T-helper 17 cell (primary cell): ENCODE results near the gene EIF3L. TPM values are rescaled to one million over a fixed set of nuclear protein-coding genes. Genes with fewer than 3 reads are reported as not detected.
A peak's percentile ranks its signal among the peaks of the same experiment; 100 is the strongest.

Source experiments
- ATAC-seq: fragments of 150-1000 bp; cut with Tn5 transposase; 2 replicates; pipeline ENCODE4 v1.10.0; 2021; ENCODE audit warnings: mild to moderate bottlenecking, moderate library complexity
- DNase-seq, 3 donors: peaks; one replicate each; pipeline versions ENCODE4 v3.0.0 to v3.0.0-alpha.2; 2020 to 2021
- H3K9me3 ChIP-seq: one replicate; pipeline ENCODE4 v1.7.0; 2013; ENCODE audit warnings: low read length, mild to moderate bottlenecking; ENCODE audit not compliant: control insufficient read depth, poor library complexity, severe bottlenecking
- H3K27ac Mint-ChIP-seq: one replicate; pipeline ENCODE4 v1.8.0; 2022; ENCODE audit warnings: mild to moderate bottlenecking, moderate library complexity, mixed read lengths
- H3K27me3 Mint-ChIP-seq: one replicate; pipeline ENCODE4 v1.8.0; 2022; ENCODE audit warnings: mixed read lengths
- H3K36me3 Mint-ChIP-seq: one replicate; pipeline ENCODE4 v1.8.0; 2022; ENCODE audit warnings: low read depth, mixed read lengths
- H3K4me1 Mint-ChIP-seq: one replicate; pipeline ENCODE4 v1.8.0; 2022; ENCODE audit warnings: mild to moderate bottlenecking, mixed read lengths
- H3K4me3 Mint-ChIP-seq: one replicate; pipeline ENCODE4 v1.8.0; 2022; ENCODE audit warnings: mild to moderate bottlenecking, moderate library complexity, mixed read lengths
- total RNA-seq, 4 donors: library from RNA in 2 of 4; stranded (reverse) in 2 of 4; gene quantifications; one replicate each; pipeline ENCODE4 v1.2.3 and lab custom pipeline; 2022 to 2026

Gene EIF3L
- total RNA-seq, 2 donors from 2014 or later, result 517 to 546 TPM

DNA sequence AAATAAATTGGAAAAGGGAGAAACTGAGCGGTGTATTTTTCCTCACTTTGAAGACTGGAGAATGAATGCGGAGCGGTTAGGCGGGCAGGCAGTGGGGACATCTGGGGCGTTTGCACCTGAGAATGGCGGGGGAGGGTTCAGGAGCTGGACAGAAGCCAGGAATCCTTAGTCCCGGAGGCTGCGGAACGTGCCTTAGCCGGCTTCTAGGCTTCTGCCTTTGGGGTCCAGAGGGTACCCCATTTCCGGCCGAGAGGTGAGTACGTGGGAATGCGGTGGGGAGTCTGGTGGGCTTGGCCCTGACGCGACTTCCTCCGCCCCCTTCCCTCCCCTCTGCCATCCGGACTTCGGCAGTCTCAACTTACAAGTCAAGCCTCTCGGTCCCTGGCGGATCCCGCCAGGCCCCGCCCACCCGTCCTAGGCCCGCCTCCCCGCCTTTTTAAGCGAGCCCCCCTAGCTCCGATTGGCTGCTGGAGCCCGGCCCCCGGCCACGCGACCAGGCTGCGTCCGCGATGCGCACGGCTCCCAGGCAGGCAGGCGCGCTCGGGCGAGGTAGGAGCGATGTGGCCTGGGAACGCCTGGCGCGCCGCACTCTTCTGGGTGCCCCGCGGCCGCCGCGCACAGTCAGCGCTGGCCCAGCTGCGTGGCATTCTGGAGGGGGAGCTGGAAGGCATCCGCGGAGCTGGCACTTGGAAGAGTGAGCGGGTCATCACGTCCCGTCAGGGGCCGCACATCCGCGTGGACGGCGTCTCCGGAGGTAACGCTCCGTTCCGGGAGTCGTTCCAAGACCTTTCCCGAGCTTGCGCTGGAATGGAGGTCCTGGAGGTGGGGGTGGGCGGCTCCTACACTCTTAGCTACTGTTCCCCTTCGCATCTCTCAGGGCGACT is 41.6 kb upstream of the EIF3L start, which contains the start of gene GCAT:
GCAT (plus strand) TSS at position 525 of the 884 bp plus-strand sequence; CDS start at position 559, 34 bp downstream.
- ATAC-seq, result peak; percentile 93
- DNase-seq, result peak; percentile 61 to 78 (median 75)
- Mint-ChIP-seq H3K27ac (peak within 1 kb of the TSS; percentile 61), H3K27me3 (peaks cover 15% of the 10 kb centered on the region), H3K36me3 (peaks cover 4% of the 10 kb centered on the region), H3K4me1 (peaks cover 20% of the 10 kb centered on the region), H3K4me3 (peak within 1 kb of the TSS; percentile 84)
- no peaks in the 10 kb centered on the region for H3K9me3 ChIP-seq

DNA sequence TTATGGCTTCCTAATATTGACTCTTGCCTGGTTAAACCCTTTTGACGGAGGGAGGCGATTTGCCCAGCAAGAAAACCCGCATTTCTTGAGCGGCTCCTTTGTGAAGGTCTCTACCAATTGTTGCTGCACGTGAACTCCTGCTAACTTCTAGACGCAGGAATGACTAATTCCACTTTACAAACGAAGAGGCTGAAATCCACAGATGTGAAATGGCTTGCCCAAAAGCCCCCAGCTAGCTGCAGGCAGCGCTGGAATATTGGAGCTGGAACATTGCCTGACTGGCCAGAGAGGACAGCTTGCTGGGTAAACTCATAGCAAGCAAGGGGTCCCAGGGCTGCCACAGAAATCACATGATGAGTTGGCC is 40.9 kb upstream of the EIF3L start:
- Mint-ChIP-seq H3K36me3 (peaks cover 4% of the 10 kb centered on the region), H3K27ac (no peak overlapping the region), H3K4me1 (peaks cover 14% of the 10 kb centered on the region), H3K4me3 (peak overlapping the region; percentile 84), H3K27me3 (peaks cover 10% of the 10 kb centered on the region)
- no peaks in the 10 kb centered on the region for H3K9me3 ChIP-seq
- no peak for ATAC-seq
- no peak for DNase-seq

DNA sequence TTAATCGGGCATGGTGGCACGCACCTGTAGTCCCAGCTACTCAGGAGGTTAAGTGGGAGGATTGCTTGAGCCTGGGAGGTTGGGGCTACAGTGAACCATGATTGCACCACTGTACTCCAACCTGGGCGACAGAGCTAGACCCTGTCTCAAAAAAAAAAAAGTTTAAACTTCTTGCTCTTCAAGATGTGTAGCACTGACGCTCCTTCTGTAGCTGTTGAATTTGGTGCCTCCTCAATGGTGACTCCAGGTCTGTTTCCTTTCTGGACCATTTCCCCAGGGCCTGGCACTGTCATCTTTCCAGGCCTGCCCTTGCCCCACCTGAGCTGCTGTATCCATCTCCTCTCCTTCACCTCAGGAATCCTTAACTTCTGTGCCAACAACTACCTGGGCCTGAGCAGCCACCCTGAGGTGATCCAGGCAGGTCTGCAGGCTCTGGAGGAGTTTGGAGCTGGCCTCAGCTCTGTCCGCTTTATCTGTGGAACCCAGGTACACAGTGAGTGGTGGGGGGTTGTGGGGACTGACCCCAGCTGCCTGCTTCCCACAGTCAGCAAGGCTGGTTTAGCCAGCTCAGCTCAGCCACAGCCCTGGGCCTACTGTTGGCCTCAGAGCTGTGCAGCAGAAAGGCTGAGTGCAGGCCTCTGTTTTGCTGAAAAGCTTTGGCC is 39.4 kb upstream of the EIF3L start:
- H3K27me3 Mint-ChIP-seq, result peaks cover 10% of the 10 kb centered on the region
- no peak overlapping the region for H3K4me3 Mint-ChIP-seq
- H3K27ac Mint-ChIP-seq, result no peak overlapping the region
- peaks cover 13% of the 10 kb centered on the region for H3K4me1 Mint-ChIP-seq
- H3K36me3 Mint-ChIP-seq, result peaks cover 2% of the 10 kb centered on the region
- H3K9me3 ChIP-seq, result no peaks in the 10 kb centered on the region
- ATAC-seq (no peak), DNase-seq (no peak)

DNA sequence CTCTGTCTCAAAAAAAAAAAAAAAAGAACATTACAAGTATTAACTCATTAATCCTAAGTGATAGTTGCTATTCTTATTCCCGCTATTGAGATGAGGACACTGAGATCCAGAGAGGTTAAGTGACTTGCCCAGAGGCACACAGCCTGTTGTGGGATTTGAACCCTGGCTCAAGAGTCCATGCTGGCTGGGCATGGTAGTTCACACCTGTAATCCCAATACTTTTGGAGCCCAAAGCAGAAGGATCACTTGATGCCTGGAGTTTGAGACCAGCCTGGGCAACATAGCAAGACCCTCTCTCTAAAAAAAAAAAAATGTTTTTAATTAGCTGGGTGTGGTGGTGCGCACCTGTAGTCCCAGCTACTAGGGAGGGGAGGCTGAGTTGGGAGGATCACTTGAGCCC is 37.4 kb upstream of the EIF3L start:
- peaks cover 5% of the 10 kb centered on the region for H3K4me1 Mint-ChIP-seq
- no peaks in the 10 kb centered on the region for H3K9me3 ChIP-seq
- DNase-seq, result no peak
- no peak overlapping the region for H3K27ac Mint-ChIP-seq
- no peak overlapping the region for H3K4me3 Mint-ChIP-seq
- no peak for ATAC-seq
- no peaks in the 10 kb centered on the region for H3K27me3 Mint-ChIP-seq
- H3K36me3 Mint-ChIP-seq, result no peaks in the 10 kb centered on the region

DNA sequence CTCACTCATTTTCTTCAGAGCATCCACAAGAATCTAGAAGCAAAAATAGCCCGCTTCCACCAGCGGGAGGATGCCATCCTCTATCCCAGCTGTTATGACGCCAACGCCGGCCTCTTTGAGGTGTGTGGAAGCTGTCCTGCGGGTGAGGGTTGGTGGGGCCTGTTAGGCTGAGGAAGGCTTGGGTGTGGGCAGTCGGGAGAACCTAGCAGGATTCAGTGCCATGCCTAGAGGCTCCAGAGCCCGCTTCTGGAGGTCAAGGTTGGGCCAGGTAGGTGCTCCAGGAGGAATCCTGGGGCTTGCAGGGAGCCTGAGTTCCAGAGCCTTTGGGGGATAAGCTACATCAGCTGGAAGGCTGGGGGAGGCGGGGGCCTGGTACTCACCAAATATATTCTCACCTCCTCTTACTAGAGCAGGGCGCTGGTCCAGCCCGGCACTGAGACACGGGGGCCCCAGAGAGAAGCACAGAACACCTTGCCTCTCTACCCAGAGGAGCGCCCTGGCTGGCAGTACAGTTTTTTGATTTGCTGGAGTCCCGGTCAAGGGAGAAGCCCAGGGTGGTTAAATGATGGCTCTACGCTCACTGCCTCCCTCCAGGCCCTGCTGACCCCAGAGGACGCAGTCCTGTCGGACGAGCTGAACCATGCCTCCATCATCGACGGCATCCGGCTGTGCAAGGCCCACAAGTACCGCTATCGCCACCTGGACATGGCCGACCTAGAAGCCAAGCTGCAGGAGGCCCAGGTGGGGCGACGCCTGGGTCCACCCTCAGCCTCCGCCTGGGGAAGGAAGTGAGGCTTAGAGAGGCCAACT is 36.1 kb upstream of the EIF3L start:
- Mint-ChIP-seq H3K36me3 (no peaks in the 10 kb centered on the region), H3K4me1 (peaks cover 3% of the 10 kb centered on the region), H3K27ac (no peak overlapping the region), H3K27me3 (no peaks in the 10 kb centered on the region), H3K4me3 (no peak overlapping the region)
- DNase-seq, result no peak
- no peaks in the 10 kb centered on the region for H3K9me3 ChIP-seq
- ATAC-seq, result no peak

DNA sequence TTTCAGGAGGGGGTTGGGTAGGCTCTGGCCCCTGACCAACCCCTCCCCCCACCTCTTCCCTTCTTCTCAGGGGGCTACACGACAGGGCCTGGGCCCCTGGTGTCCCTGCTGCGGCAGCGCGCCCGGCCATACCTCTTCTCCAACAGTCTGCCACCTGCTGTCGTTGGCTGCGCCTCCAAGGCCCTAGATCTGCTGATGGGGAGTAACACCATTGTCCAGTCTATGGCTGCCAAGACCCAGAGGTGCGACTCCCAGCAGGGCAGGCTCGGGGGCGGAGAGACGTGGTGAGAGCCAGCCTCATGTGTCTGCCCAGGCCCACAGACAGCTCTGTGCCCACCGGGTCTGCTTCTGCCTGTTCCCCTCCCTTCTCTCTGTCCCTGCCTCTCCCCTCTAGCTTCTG is 33.6 kb upstream of the EIF3L start:
- no peaks in the 10 kb centered on the region for H3K9me3 ChIP-seq
- DNase-seq, result no peak
- no peak overlapping the region for H3K27ac Mint-ChIP-seq
- no peak for ATAC-seq
- H3K36me3 Mint-ChIP-seq, result no peaks in the 10 kb centered on the region
- H3K27me3 Mint-ChIP-seq, result peaks cover 7% of the 10 kb centered on the region
- H3K4me1 Mint-ChIP-seq, result peaks cover 6% of the 10 kb centered on the region
- no peak overlapping the region for H3K4me3 Mint-ChIP-seq

- H3K9me3 ChIP-seq, result no peaks in the 10 kb centered on the region
- Mint-ChIP-seq H3K4me3 (no peak overlapping the region), H3K27ac (no peak overlapping the region), H3K4me1 (peaks cover 6% of the 10 kb centered on the region), H3K27me3 (peaks cover 10% of the 10 kb centered on the region), H3K36me3 (no peaks in the 10 kb centered on the region)
- ATAC-seq (no peak), DNase-seq (no peak)
Observed at GRCh38 chr22:37816543-37817180, 32.6 kb upstream of the EIF3L start.

GRCh38 chr22:37817705-37818408 is 31.4 kb upstream of the EIF3L start:
- Mint-ChIP-seq H3K27ac (no peak overlapping the region), H3K36me3 (no peaks in the 10 kb centered on the region), H3K27me3 (peaks cover 15% of the 10 kb centered on the region), H3K4me1 (peaks cover 7% of the 10 kb centered on the region), H3K4me3 (peak overlapping the region; percentile 76)
- DNase-seq (peak; percentile 69 to 84 (median 76)), ATAC-seq (peak; percentile 81)
- H3K9me3 ChIP-seq, result no peaks in the 10 kb centered on the region

- ATAC-seq (peak; percentile 84), DNase-seq (peak; percentile 47 to 54 (median 52))
- Mint-ChIP-seq H3K27ac (no peak overlapping the region), H3K36me3 (no peaks in the 10 kb centered on the region), H3K27me3 (peaks cover 20% of the 10 kb centered on the region), H3K4me3 (peak overlapping the region; percentile 76), H3K4me1 (peaks cover 7% of the 10 kb centered on the region)
- no peaks in the 10 kb centered on the region for H3K9me3 ChIP-seq
Observed at GRCh38 chr22:37818409-37819104, 30.7 kb upstream of the EIF3L start.

- H3K27ac Mint-ChIP-seq, result no peak overlapping the region
- no peak for DNase-seq
- peaks cover 23% of the 10 kb centered on the region for H3K27me3 Mint-ChIP-seq
- peak overlapping the region; percentile 76 for H3K4me3 Mint-ChIP-seq
- no peak for ATAC-seq
- no peaks in the 10 kb centered on the region for H3K9me3 ChIP-seq
- H3K36me3 Mint-ChIP-seq, result no peaks in the 10 kb centered on the region
- H3K4me1 Mint-ChIP-seq, result peaks cover 7% of the 10 kb centered on the region
Observed at GRCh38 chr22:37819105-37819433, 30.1 kb upstream of the EIF3L start.

- H3K27ac Mint-ChIP-seq, result no peak overlapping the region
- peaks cover 23% of the 10 kb centered on the region for H3K27me3 Mint-ChIP-seq
- no peak for ATAC-seq
- no peaks in the 10 kb centered on the region for H3K36me3 Mint-ChIP-seq
- no peak for DNase-seq
- peak overlapping the region; percentile 55 for H3K4me3 Mint-ChIP-seq
- H3K4me1 Mint-ChIP-seq, result peaks cover 11% of the 10 kb centered on the region
- H3K9me3 ChIP-seq, result no peaks in the 10 kb centered on the region
Observed at GRCh38 chr22:37820350-37820749, 28.9 kb upstream of the EIF3L start.
